NCI-H2227 (cell line): ENCODE data around the gene ZMYM2.

Experiments used
- DNase-seq: peaks from one replicate; lab custom pipeline; 2025; ENCODE audit not compliant: unreplicated experiment; lab: John Stamatoyannopoulos, UW

The ZMYM2 gene

GRCh38 chr13:20102525-20103180, 144.1 kb downstream of the ZMYM2 start:
- no peak for DNase-seq

GRCh38 chr13:20105161-20105689, 146.7 kb downstream of the ZMYM2 start:
- DNase-seq, result no peak

- DNase-seq, result no peak
These were observed 148.2 kb downstream of the ZMYM2 start for GRCh38 chr13:20106742-20107141.

- no peak for DNase-seq
These were observed 150.5 kb downstream of the ZMYM2 start for GRCh38 chr13:20109037-20109436.

- no peak for DNase-seq
These were observed 155.6 kb downstream of the ZMYM2 start for GRCh38 chr13:20114066-20114610.

GRCh38 chr13:20116213-20116612, 157.7 kb downstream of the ZMYM2 start:
- DNase-seq, result no peak

GRCh38 chr13:20118268-20119140, 160.0 kb downstream of the ZMYM2 start:
- no peak for DNase-seq

GRCh38 chr13:20119960-20120359, 161.4 kb downstream of the ZMYM2 start:
- no peak for DNase-seq

- no peak for DNase-seq
These were observed 162.6 kb downstream of the ZMYM2 start for GRCh38 chr13:20121159-20121525.

GRCh38 chr13:20124303-20124702, 165.8 kb downstream of the ZMYM2 start:
- DNase-seq, result no peak

GRCh38 chr13:20125129-20125782, 166.7 kb downstream of the ZMYM2 start:
- DNase-seq, result no peak

- DNase-seq, result no peak
These were observed 167.2 kb downstream of the ZMYM2 start for GRCh38 chr13:20125783-20126165.

- no peak for DNase-seq
These were observed 168.2 kb downstream of the ZMYM2 start for GRCh38 chr13:20126541-20127261.

- no peak for DNase-seq
These were observed 168.7 kb downstream of the ZMYM2 start for GRCh38 chr13:20127262-20127561.

GRCh38 chr13:20127562-20128458, 169.3 kb downstream of the ZMYM2 start:
- no peak for DNase-seq

GRCh38 chr13:20128459-20128931, 170.0 kb downstream of the ZMYM2 start:
- no peak for DNase-seq

GRCh38 chr13:20129076-20129475, 170.5 kb downstream of the ZMYM2 start:
- no peak for DNase-seq

- DNase-seq, result no peak
These were observed 171.5 kb downstream of the ZMYM2 start for GRCh38 chr13:20130012-20130411.

- no peak for DNase-seq
These were observed 172.1 kb downstream of the ZMYM2 start for GRCh38 chr13:20130652-20131051.
